K562 (cell line): ENCODE measurements around the gene MERTK. TPM values are rescaled to one million over a fixed set of nuclear protein-coding genes. Genes with fewer than 3 reads are reported as not detected.

Experiments
- BACH1 ChIP-seq: fragments of 200-800 bp; sonication (Bioruptor generic); IDR thresholded peaks from 2 replicates; pipeline ENCODE4 v1.6.1; 2016; ENCODE audit warnings: missing genetic modification characterization, missing compliant biosample characterization
- CXXC5 ChIP-seq: fragments of 250-450 bp; sonication (Bioruptor Pico); IDR thresholded peaks from 2 replicates; pipeline ENCODE4 v1.8.0; 2022; ENCODE audit warnings: inconsistent platforms, mild to moderate bottlenecking, moderate library complexity
- ESRRA ChIP-seq: fragments of 450-650 bp; IDR thresholded peaks from 2 replicates; pipeline ENCODE4 v1.6.1; 2014; ENCODE audit warnings: low read depth, mild to moderate bottlenecking, moderate library complexity, borderline replicate concordance
- GTF2E2 ChIP-seq: fragments of 200-800 bp; sonication (Bioruptor generic); IDR thresholded peaks from 2 replicates; pipeline ENCODE4 v1.6.1; 2016; ENCODE audit warnings: missing genetic modification characterization, missing compliant biosample characterization
- HDAC1 ChIP-seq, 2 experiments: fragments of 450-650 bp; IDR thresholded peaks; 2 replicates each; pipeline ENCODE4 v1.6.1; 2016 to 2017; ENCODE audit warnings: inconsistent platforms in 1 of 2, mild to moderate bottlenecking in 1 of 2, moderate library complexity in 1 of 2
- PRPF4 ChIP-seq: fragments of 200-400 bp; formaldehyde crosslinking; IDR thresholded peaks from one replicate; pipeline ENCODE4 v1.6.1; 2017; ENCODE audit warnings: low read length, low read depth, mild to moderate bottlenecking; ENCODE audit not compliant: insufficient read depth, poor library complexity, severe bottlenecking
- ZBTB40 ChIP-seq, 2 experiments: fragments of 450-650 bp in 1 of 2; sonication (generic) in 1 of 2; formaldehyde crosslinking in 1 of 2; IDR thresholded peaks; 2 replicates each; pipeline versions ENCODE4 v1.7.1 to v1.9.0; 2016 to 2022; ENCODE audit warnings: inconsistent platforms in 1 of 2, mild to moderate bottlenecking in 1 of 2, missing genetic modification reagents in 1 of 2
- ZBTB49 ChIP-seq: sonication (generic); formaldehyde crosslinking; IDR thresholded peaks from 2 replicates; pipeline ENCODE4 v1.8.0; 2022; ENCODE audit warnings: missing genetic modification reagents, mild to moderate bottlenecking, borderline replicate concordance
- ZNF764 ChIP-seq: fragments of 250-450 bp; sonication (Bioruptor Pico); IDR thresholded peaks from 2 replicates; pipeline ENCODE4 v1.4.0; 2020; ENCODE audit warnings: low read depth, mild to moderate bottlenecking, moderate library complexity
- polyA plus RNA-seq, 8 experiments: library from polyadenylated mRNA; depleted of rRNA in 4 of 8; stranded (reverse) in 5 of 8; unstranded in 3 of 8; fragments of >200 nt; fragmentation: Nextera tagmentation in 2 of 8; fragmentation: Illumina TruSeq in 1 of 8; extraction: Ambion mirVana in 2 of 8; extraction: Trizol in 1 of 8; gene quantifications; 2 replicates each; pipeline versions ENCODE4 v1.2.1 to v1.2.3, GENCODE V29; 2011 to 2014; ENCODE audit warnings: inconsistent platforms in 1 of 8, missing spikeins in 1 of 8
- total RNA-seq, 7 experiments: library from RNA; depleted of rRNA in 6 of 7; stranded (reverse); fragments of >200 nt in 6 of 7; fragmentation: Illumina TruSeq in 2 of 7; extraction: Trizol in 2 of 7; gene quantifications; 2 replicates each; pipeline versions ENCODE4 v1.2.1 to v1.2.3, GENCODE V29; 2011 to 2021; ENCODE audit warnings: low replicate concordance in 1 of 7
- TF ChIP-seq, protein P1 (sequence below), 2 experiments: fragments of 450-650 bp; conservative IDR thresholded peaks; 2 replicates each; pipeline ENCODE4 v1.6.1; 2017; ENCODE audit warnings: mild to moderate bottlenecking in 2 of 2, moderate library complexity in 2 of 2

MERTK gene
- total and polyA plus RNA-seq, 9 of the 15 experiments (the other 6 are each of a cell fraction or from before 2014, with no cell fraction given), result 0.23 to 1.6 (median 0.74) TPM

DNA sequence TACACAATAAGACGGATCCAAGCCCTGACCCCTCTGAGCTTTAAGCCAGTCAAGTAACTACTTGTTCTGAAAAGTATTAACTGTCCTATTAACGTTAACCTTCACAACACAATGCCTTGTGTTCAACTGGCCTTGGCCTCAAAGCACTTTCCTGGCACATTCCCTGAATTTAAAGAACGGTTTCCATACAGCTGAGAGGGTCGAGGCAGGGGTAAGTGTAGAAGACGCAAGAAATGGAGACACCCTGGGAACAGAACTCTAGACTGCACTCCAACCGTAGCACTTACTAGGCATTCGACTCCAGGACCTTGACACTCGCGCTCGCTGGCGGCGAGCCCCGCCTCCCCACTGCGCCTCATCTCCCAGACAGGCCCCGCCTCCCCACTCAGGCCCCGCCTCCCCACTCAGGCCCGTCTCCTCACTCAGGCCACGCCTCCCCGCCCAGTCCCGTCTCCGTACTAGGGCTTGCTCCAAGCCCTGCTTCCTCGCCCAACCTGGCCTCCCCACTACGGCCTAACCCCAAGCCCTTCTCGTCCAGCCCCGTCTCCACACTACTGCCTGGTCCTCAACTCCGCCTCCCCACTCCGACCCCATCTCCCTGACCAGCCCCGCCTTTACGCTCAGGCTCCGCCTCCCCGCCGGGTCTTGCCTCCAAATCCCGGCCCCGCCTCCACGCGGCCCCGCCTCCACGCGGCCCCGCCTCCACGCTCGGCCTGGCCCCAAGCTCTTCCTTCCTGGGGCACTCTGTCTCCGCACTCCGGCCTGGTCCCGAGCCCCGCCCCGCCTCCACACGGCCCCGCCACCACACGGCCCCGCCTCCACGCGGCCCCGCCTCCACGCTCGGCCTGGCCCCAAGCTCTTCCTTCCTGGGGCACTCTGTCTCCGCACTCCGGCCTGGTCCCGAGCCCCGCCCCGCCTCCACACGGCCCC, 155.8 kb downstream of the MERTK start (continued):
- TF ChIP-seq ZBTB40 (IDR thresholded peaks at IDR 0.05), result 0 out of 2 replicates have a peak, but pooled peaks have one; percentile 56
- TF ChIP-seq ZBTB40 (CRISPR knock-in tag; IDR thresholded peaks at IDR 0.05), result no peak
- no peak for TF ChIP-seq ZNF764 (CRISPR knock-in tag)
- TF ChIP-seq CXXC5 (CRISPR knock-in tag), result peak; percentile 28; the same call in 1 of the 2 replicates
- TF ChIP-seq BACH1 (tag), result no peak
- no peak for TF ChIP-seq ZBTB49
- TF ChIP-seq, protein P1, sequence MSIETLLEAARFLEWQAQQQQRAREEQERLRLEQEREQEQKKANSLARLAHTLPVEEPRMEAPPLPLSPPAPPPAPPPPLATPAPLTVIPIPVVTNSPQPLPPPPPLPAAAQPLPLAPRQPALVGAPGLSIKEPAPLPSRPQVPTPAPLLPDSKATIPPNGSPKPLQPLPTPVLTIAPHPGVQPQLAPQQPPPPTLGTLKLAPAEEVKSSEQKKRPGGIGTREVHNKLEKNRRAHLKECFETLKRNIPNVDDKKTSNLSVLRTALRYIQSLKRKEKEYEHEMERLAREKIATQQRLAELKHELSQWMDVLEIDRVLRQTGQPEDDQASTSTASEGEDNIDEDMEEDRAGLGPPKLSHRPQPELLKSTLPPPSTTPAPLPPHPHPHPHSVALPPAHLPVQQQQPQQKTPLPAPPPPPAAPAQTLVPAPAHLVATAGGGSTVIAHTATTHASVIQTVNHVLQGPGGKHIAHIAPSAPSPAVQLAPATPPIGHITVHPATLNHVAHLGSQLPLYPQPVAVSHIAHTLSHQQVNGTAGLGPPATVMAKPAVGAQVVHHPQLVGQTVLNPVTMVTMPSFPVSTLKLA (conservative IDR thresholded peaks at IDR 0.05), result peak in 1 of 2 experiments; percentile 63; a peak in 2 of 4 replicates
- TF ChIP-seq GTF2E2 (tag), result 0 out of 2 replicates have a peak, but pooled peaks have one; percentile 6
- TF ChIP-seq HDAC1 (IDR thresholded peaks at IDR 0.05), result 0 out of 4 replicates have a peak, but pooled peaks of 1 of the 2 experiments have one; percentile 55
- no peak for TF ChIP-seq PRPF4
- TF ChIP-seq ESRRA, result no peak
